ENCODE measurements around the gene ADAMTS17.

The ADAMTS17 gene

DNA sequence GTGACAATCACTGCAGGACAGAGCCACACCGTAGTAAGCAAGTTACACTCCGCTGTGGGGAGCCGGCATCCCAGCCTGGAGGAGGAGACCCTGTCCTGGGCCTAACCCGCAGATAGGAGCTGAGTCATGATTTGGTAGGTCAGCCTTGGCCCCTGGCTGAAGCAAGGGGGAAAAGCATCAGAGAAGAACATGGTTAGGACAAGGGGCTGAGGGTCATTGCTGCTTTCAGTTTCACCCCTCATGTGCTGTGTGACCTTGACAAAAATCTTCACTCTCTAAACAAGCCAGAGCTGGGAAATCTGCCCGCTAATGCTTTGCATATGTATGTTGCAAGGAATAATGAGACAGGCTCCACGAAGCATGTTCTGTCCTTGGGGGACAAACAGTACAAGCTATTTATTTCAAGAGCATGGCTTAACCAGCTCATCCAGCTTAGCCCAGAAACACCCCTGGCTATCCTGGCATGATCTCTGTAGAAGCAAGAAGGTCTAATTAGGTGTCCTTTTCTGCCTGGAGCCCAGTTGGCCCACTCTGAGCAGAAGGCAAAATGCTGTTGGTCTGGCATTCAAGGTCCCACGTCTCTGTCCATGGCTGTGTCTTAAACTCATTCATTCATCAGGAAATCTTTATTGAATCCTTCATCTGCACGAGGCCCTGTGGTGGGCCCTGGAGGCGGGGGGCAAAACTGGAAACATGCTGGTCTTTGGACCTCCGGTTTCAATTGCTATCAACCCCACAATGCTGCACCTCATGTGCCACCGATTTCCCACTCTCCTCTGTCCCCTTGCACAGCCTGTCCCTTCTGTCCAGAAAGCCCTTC, 387.2 kb downstream of the ADAMTS17 start:
- TF ChIP-seq, protein P1, sequence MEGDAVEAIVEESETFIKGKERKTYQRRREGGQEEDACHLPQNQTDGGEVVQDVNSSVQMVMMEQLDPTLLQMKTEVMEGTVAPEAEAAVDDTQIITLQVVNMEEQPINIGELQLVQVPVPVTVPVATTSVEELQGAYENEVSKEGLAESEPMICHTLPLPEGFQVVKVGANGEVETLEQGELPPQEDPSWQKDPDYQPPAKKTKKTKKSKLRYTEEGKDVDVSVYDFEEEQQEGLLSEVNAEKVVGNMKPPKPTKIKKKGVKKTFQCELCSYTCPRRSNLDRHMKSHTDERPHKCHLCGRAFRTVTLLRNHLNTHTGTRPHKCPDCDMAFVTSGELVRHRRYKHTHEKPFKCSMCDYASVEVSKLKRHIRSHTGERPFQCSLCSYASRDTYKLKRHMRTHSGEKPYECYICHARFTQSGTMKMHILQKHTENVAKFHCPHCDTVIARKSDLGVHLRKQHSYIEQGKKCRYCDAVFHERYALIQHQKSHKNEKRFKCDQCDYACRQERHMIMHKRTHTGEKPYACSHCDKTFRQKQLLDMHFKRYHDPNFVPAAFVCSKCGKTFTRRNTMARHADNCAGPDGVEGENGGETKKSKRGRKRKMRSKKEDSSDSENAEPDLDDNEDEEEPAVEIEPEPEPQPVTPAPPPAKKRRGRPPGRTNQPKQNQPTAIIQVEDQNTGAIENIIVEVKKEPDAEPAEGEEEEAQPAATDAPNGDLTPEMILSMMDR (IDR thresholded peaks at IDR 0.05; ENCODE audit: borderline replicate concordance, control extremely low read depth, extremely low read depth, insufficient read depth, missing control alignments), result no peak
- DNase-seq (ENCODE audit: low spot score), result no peak
- in situ Hi-C loops (cut with MboI; ENCODE audit: low sequenced_read_pairs, unreplicated experiment), result no loop called here

DNA sequence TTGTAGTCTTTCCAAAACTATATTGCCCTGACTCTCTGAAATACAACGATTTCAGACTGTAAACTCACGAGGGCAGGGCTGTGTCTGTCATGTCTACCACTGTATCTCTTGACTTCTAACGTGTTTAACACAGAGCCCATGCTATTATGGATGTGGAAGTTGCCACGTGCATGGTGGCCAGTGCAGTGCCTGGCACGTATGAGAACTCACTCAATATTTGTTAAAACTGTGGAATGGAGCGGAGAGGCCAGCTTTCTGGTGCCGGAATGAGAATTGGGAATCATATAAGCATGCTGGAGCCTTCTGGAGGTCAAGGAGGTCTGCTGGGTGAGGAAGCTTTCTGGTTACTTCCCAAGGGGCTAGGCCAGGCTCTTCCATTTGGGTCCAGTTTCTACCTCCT, 387.9 kb downstream of the ADAMTS17 start:
- TF ChIP-seq, protein P1 (IDR thresholded peaks at IDR 0.05; ENCODE audit: borderline replicate concordance, control extremely low read depth, extremely low read depth, insufficient read depth, missing control alignments), result no peak
- no peak for DNase-seq (ENCODE audit: low spot score)
- in situ Hi-C loops (cut with MboI; ENCODE audit: low sequenced_read_pairs, unreplicated experiment), result no loop called here

DNA sequence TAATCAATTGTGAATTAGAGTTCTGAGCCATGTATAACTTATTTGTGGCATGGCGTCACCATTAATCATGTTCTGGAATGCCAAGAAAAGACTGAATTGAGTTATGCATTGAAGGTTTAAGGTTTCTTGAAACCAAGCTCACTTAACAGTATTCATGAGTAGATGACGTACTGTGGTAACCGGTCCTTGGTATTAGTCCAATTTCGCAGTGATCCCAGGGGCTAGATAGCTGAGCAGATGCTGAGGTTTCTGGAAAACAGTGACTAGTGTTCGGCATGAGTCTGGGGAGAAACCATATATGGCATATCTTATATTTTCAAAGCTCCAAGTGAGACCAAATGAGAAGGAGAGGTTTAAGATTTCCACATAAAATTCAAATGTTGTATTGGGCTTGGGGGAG, 390.3 kb downstream of the ADAMTS17 start:
- TF ChIP-seq, protein P1 (IDR thresholded peaks at IDR 0.05; ENCODE audit: borderline replicate concordance, control extremely low read depth, extremely low read depth, insufficient read depth, missing control alignments), result no peak
- in situ Hi-C loops (cut with MboI; ENCODE audit: low sequenced_read_pairs, unreplicated experiment), result no loop called here
- DNase-seq (ENCODE audit: low spot score), result no peak

DNA sequence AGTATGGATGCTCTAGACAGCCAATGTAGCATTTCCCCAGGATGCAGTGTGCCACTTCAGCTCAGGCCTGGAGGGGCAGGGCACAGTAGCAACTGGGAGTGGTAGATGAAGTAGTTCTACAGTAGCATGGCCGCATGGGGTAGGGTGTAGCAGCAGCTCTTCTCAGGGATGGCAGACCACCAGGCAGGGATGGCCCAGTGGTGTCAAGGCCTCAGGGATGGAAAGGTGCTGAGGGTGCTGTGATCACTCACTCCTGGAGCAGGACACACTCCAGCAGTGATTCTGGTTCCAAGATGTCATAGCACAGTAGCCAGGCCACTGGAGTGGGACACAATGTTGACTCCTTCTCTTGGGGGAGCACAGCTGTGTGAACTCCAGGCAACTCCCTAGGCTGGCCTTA, 397.6 kb downstream of the ADAMTS17 start:
- no peak for DNase-seq (ENCODE audit: low spot score)
- in situ Hi-C loops (cut with MboI; ENCODE audit: low sequenced_read_pairs, unreplicated experiment), result no loop called here
- TF ChIP-seq, protein P1 (IDR thresholded peaks at IDR 0.05; ENCODE audit: borderline replicate concordance, control extremely low read depth, extremely low read depth, insufficient read depth, missing control alignments), result no peak

DNA sequence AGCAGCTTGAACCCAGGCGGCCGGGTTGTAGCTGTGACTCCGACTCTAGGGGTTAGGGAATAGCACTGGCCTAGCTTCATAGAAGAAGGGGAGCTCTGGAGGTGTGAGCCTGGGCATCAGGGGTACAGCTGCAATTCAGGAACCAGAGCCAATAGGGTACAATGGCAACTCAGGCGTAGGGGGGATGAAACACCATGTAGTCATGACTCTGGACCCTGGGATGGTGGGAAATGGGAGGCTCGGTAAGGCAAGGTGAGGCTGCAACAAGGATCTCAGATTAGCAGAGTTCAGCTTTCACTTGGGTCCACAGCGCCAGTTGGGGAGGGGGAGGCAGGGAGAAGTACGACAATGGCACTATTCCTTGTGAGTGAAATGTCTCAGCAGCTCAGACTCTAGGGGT, 398.3 kb downstream of the ADAMTS17 start:
- TF ChIP-seq, protein P1 (IDR thresholded peaks at IDR 0.05; ENCODE audit: borderline replicate concordance, control extremely low read depth, extremely low read depth, insufficient read depth, missing control alignments), result no peak

DNA sequence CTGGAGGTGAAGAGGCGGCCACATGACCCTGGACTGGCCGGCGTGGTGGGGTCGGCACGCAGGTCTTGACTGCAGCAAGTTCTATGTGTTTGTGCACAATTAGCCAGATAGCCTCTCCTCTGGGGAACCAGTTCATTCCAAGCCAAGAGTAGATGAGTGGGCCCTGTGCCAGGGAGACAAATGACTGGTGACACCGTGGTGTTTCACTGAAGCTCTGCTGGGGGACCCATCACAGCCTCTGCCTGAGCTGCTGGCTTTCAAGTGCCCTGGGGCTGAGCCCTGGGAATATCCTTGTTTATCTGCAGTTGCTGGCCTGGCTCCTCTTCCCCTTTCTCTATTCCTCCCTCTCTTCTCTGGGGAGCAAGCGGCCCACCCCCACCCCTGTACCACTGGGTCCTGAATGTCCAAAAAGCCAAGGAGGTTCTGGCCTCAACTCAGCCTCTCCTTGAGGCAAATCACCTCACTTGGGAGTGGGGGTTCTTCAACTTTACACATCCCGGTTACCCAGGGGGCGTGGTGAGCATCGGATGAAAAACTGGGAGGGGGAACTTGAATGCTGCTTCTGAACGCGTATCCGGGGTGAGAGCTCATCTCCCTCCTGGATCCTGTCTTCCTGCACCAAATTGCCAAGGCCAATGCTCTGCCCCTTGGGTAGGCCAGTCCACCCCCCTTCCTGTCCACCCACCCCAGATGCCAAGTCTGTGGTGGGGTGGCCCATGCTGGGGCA, 408.9 kb downstream of the ADAMTS17 start:
- TF ChIP-seq, protein P1 (IDR thresholded peaks at IDR 0.05; ENCODE audit: borderline replicate concordance, control extremely low read depth, extremely low read depth, insufficient read depth, missing control alignments), result no peak
- DNase-seq (ENCODE audit: low spot score), result no peak
- in situ Hi-C loops (cut with MboI; ENCODE audit: low sequenced_read_pairs, unreplicated experiment), result no loop called here

More for the DNA sequence above, 398.3 kb downstream of the ADAMTS17 start:
- in situ Hi-C loops (cut with MboI; ENCODE audit: low sequenced_read_pairs, unreplicated experiment), result no loop called here
- DNase-seq (ENCODE audit: low spot score), result no peak

Measured in GM13976 (cell line).